ENCODE results near the gene PAOX.

PAOX gene

GRCh38 chr10:133379152-133379800 lies at the start of gene PAOX:
PAOX (plus strand) TSS chr10:133379262; CDS start chr10:133379317, 55 bp downstream.
- peak in 1 of 2 donors; percentile 41 for DNase-seq (ENCODE audit: low read depth in 2 of 2)

GRCh38 chr10:133329491-133330202 lies 49.4 kb upstream of the PAOX start:
- peak in 1 of 2 donors; percentile 70 for DNase-seq (ENCODE audit: low read depth in 2 of 2)

- no peak for DNase-seq (ENCODE audit: low read depth in 2 of 2)
Measured at GRCh38 chr10:133332936-133333699, 45.9 kb upstream of the PAOX start.

GRCh38 chr10:133334503-133335245 lies 44.4 kb upstream of the PAOX start:
- DNase-seq (ENCODE audit: low read depth in 2 of 2) = no peak

GRCh38 chr10:133335246-133336117 lies 43.6 kb upstream of the PAOX start:
- peak; percentile 65 to 74 for DNase-seq (ENCODE audit: low read depth in 2 of 2)

- DNase-seq (ENCODE audit: low read depth in 2 of 2) = no peak
Measured at GRCh38 chr10:133336118-133336576, 42.9 kb upstream of the PAOX start.

GRCh38 chr10:133336577-133337369 lies 42.3 kb upstream of the PAOX start, which contains the start of gene CALY:
CALY (minus strand) TSS chr10:133336896; CDS start chr10:133328989, 7,907 bp downstream.
- DNase-seq (ENCODE audit: low read depth in 2 of 2) = peak; percentile 51 to 58

- no peak for DNase-seq (ENCODE audit: low read depth in 2 of 2)
Measured at GRCh38 chr10:133337370-133337725, 41.7 kb upstream of the PAOX start.

GRCh38 chr10:133338080-133339071 lies 40.7 kb upstream of the PAOX start:
- DNase-seq (ENCODE audit: low read depth in 2 of 2) = no peak

GRCh38 chr10:133339708-133340380 lies 39.2 kb upstream of the PAOX start:
- DNase-seq (ENCODE audit: low read depth in 2 of 2) = no peak

GRCh38 chr10:133341983-133342382 lies 37.1 kb upstream of the PAOX start:
- DNase-seq (ENCODE audit: low read depth in 2 of 2) = no peak

GRCh38 chr10:133342942-133343341 lies 36.1 kb upstream of the PAOX start:
- DNase-seq (ENCODE audit: low read depth in 2 of 2) = no peak

GRCh38 chr10:133343558-133343957 lies 35.5 kb upstream of the PAOX start:
- DNase-seq (ENCODE audit: low read depth in 2 of 2) = no peak

GRCh38 chr10:133344236-133344635 lies 34.8 kb upstream of the PAOX start:
- DNase-seq (ENCODE audit: low read depth in 2 of 2) = no peak

- DNase-seq (ENCODE audit: low read depth in 2 of 2) = no peak
Measured at GRCh38 chr10:133346413-133346812, 32.6 kb upstream of the PAOX start.

- no peak for DNase-seq (ENCODE audit: low read depth in 2 of 2)
Measured at GRCh38 chr10:133347710-133348517, 31.1 kb upstream of the PAOX start.

GRCh38 chr10:133349160-133349568 lies 29.9 kb upstream of the PAOX start:
- no peak for DNase-seq (ENCODE audit: low read depth in 2 of 2)
